IMR-90 (cell line): ENCODE results near the gene TPT1. TPM values are rescaled to one million over a fixed set of nuclear protein-coding genes. Genes with fewer than 3 reads are reported as not detected.
A peak's percentile ranks its signal among the peaks of the same experiment; 100 is the strongest.

Experiments
- ATAC-seq: fragments of 200-7000 bp; cut with Tn5 transposase; 2 replicates; pipeline ENCODE4 v1.9.1; 2020; ENCODE audit warnings: low read depth, mild to moderate bottlenecking, moderate library complexity
- BruUV-seq: library from RNA; stranded (reverse); fragments of 400-500 nt; replicated peaks from 2 replicates; lab custom pipeline; 2021; lab: Mats Ljungman, UMichigan
- CTCF ChIA-PET: fragments of 300-600 bp; formaldehyde crosslinking; extraction: SDS; loops from one replicate; lab custom pipeline; 2021; ENCODE audit warnings: antibody characterized with exemption; lab: Yijun Ruan, JAX
- POLR2A ChIA-PET: fragments of 300-600 bp; sonication (Branson Sonifier 250); formaldehyde crosslinking; loops from one replicate; lab custom pipeline; 2022; ENCODE audit warnings: antibody characterized with exemption; ENCODE audit not compliant: unreplicated experiment; lab: Charles Lee
- DNase-seq: peaks from one replicate; pipeline ENCODE4 v3.0.0; 2013
- H2AFZ ChIP-seq: replicated peaks from 2 replicates; pipeline ENCODE3; 2013; ENCODE audit warnings: low read length, mild to moderate bottlenecking; ENCODE audit not compliant: poor library complexity
- H2AK5ac ChIP-seq: 2 replicates; pipeline ENCODE4 v1.6.1; 2013; ENCODE audit warnings: low read depth, low read length, inconsistent platforms
- H2AK9ac ChIP-seq: replicated peaks from 2 replicates; pipeline ENCODE3; 2013; ENCODE audit warnings: mild to moderate bottlenecking, low read depth, low read length, moderate library complexity; ENCODE audit not compliant: poor library complexity
- H2BK120ac ChIP-seq: 2 replicates; pipeline ENCODE4 v1.6.1; 2013; ENCODE audit warnings: low read depth, low read length, inconsistent platforms
- H2BK15ac ChIP-seq: 3 replicates; pipeline ENCODE4 v1.6.1; 2013; ENCODE audit warnings: low read depth, low read length, inconsistent platforms
- H2BK20ac ChIP-seq: 2 replicates; pipeline ENCODE4 v1.6.1; 2013; ENCODE audit warnings: low read depth, mild to moderate bottlenecking, inconsistent platforms, low read length, moderate library complexity
- H2BK5ac ChIP-seq: 2 replicates; pipeline ENCODE4 v1.6.1; 2013; ENCODE audit warnings: mild to moderate bottlenecking, low read depth, low read length, inconsistent platforms; ENCODE audit not compliant: poor library complexity, severe bottlenecking
- H3K14ac ChIP-seq: replicated peaks from 2 replicates; pipeline ENCODE4 v1.6.1; 2013; ENCODE audit warnings: low read depth, low read length, inconsistent platforms
- H3K18ac ChIP-seq: 2 replicates; pipeline ENCODE4 v1.6.1; 2013; ENCODE audit warnings: low read depth, low read length, control low read depth
- H3K23ac ChIP-seq: 2 replicates; pipeline ENCODE4 v1.6.1; 2013; ENCODE audit warnings: low read depth, low read length, inconsistent platforms
- H3K27ac ChIP-seq: 2 replicates; pipeline ENCODE4 v1.5.1; 2013; ENCODE audit warnings: mild to moderate bottlenecking, control low read depth, low read length; ENCODE audit not compliant: insufficient read depth
- H3K27me3 ChIP-seq: 2 replicates; pipeline ENCODE4 v1.6.1; 2013; ENCODE audit warnings: low read length; ENCODE audit not compliant: control insufficient read depth, insufficient read depth
- H3K36me3 ChIP-seq: 2 replicates; pipeline ENCODE4 v1.6.1; 2013; ENCODE audit warnings: low read length, mixed read lengths; ENCODE audit not compliant: control insufficient read depth, insufficient read depth
- H3K4ac ChIP-seq: 2 replicates; pipeline ENCODE4 v1.6.1; 2013; ENCODE audit warnings: low read depth, low read length, inconsistent platforms
- H3K4me1 ChIP-seq: 2 replicates; pipeline ENCODE4 v1.6.1; 2013; ENCODE audit warnings: low read length, mixed read lengths; ENCODE audit not compliant: control insufficient read depth, insufficient read depth
- H3K4me2 ChIP-seq: 2 replicates; pipeline ENCODE4 v1.6.1; 2013; ENCODE audit warnings: low read depth, mild to moderate bottlenecking, control low read depth, low read length, moderate library complexity
- H3K4me3 ChIP-seq: 2 replicates; pipeline ENCODE4 v1.5.1; 2013; ENCODE audit warnings: low read depth, mild to moderate bottlenecking, control low read depth, low read length, moderate library complexity; ENCODE audit not compliant: insufficient read depth
- H3K56ac ChIP-seq: 2 replicates; pipeline ENCODE4 v1.6.1; 2013; ENCODE audit warnings: low read length, inconsistent platforms; ENCODE audit not compliant: insufficient read depth; ENCODE audit errors: extremely low read depth
- H3K79me1 ChIP-seq, 2 experiments: 2 replicates each; pipeline ENCODE4 v1.6.1; 2013; ENCODE audit warnings: low read length in 2 of 2, inconsistent platforms in 1 of 2, low read depth in 1 of 2
- H3K9ac ChIP-seq: 2 replicates; pipeline ENCODE4 v1.6.1; 2013; ENCODE audit warnings: low read depth, low read length, control low read depth
- H3K9me1 ChIP-seq: 2 replicates; pipeline ENCODE4 v1.6.1; 2013; ENCODE audit warnings: low read length, inconsistent platforms; ENCODE audit not compliant: insufficient read depth
- H3K9me3 ChIP-seq: 2 replicates; pipeline ENCODE4 v1.6.1; 2013; ENCODE audit warnings: low read length; ENCODE audit not compliant: control insufficient read depth, insufficient read depth
- H4K20me1 ChIP-seq: 2 replicates; pipeline ENCODE4 v1.6.1; 2013; ENCODE audit warnings: low read length, inconsistent platforms; ENCODE audit not compliant: insufficient read depth
- H4K5ac ChIP-seq: 2 replicates; pipeline ENCODE4 v1.6.1; 2013; ENCODE audit warnings: mild to moderate bottlenecking, low read depth, low read length, control low read depth
- H4K8ac ChIP-seq, 2 experiments: 2 replicates each; pipeline ENCODE4 v1.6.1; 2013; ENCODE audit warnings: low read depth in 2 of 2, low read length in 2 of 2, control low read depth in 1 of 2, inconsistent platforms in 1 of 2
- H4K91ac ChIP-seq: 2 replicates; pipeline ENCODE4 v1.6.1; 2013; ENCODE audit warnings: low read depth, low read length, inconsistent platforms; ENCODE audit not compliant: insufficient read depth
- CEBPB ChIP-seq: IDR thresholded peaks from 2 replicates; pipeline ENCODE4 v1.6.1; 2012; ENCODE audit warnings: low read depth, low read length, improper control_type of control experiment
- FOS ChIP-seq: fragments of 150-350 bp; IDR thresholded peaks from 2 replicates; pipeline ENCODE4 v1.6.1; 2016; ENCODE audit warnings: low read depth, low read length
- POLR2A ChIP-seq: IDR thresholded peaks from 2 replicates; pipeline ENCODE4 v1.6.1; 2012; ENCODE audit warnings: mild to moderate bottlenecking, low read depth, low read length
- RAD21 ChIP-seq: IDR thresholded peaks from 2 replicates; pipeline ENCODE4 v1.6.1; 2012; ENCODE audit warnings: low read length, improper control_type of control experiment
- WGBS, 2 experiments: methylation state at CpG; one replicate each; pipeline versions ENCODE4 v1.1.5 to v1.1.7; 2013; ENCODE audit warnings: missing lambda C conversion rate in 2 of 2; ENCODE audit not compliant: insufficient read length in 1 of 2; ENCODE audit errors: extremely low coverage in 2 of 2; 5-methylcytosine and 5-hydroxymethylcytosine counted together
- dilution Hi-C: fragments of 300-500 bp; cut with HindIII; formaldehyde crosslinking; loops from one replicate; pipeline ENCODE4 v1.14.3; 2018; ENCODE audit warnings: low sequenced_read_pairs; ENCODE audit not compliant: unreplicated experiment
- in situ Hi-C: fragments of 300-500 bp; cut with MboI; formaldehyde crosslinking; loops from 3 replicates; pipeline ENCODE4 v1.14.3; 2019; ENCODE audit warnings: low sequenced_read_pairs, inconsistent platforms, mixed read lengths
- intact Hi-C: fragments of 100-400 bp; cut with micrococcal nuclease; formaldehyde crosslinking; loops from 2 replicates; pipeline ENCODE4 v1.10.0; 2022
- polyA plus RNA-seq, 3 experiments: library from polyadenylated mRNA; depleted of rRNA; stranded (reverse); fragments of >200 nt; gene quantifications; 2 replicates each; pipeline ENCODE4 v1.2.3, GENCODE V29; 2012; ENCODE audit warnings: low replicate concordance in 1 of 3
- total RNA-seq: library from RNA; depleted of rRNA; stranded (reverse); fragments of >200 nt; gene quantifications from 2 replicates; pipeline ENCODE4 v1.2.3, GENCODE V29; 2012

TPT1 gene
- total and polyA plus RNA-seq, 2 of the 4 experiments (the other 2 are of a cell fraction) = 1,663 to 2,665 TPM

GRCh38 chr13:45332036-45332830 is 8.8 kb downstream of the TPT1 start:
- Histone ChIP-seq H2AK5ac (0 out of 2 replicates have a peak overlapping the region, but pooled peaks have one; percentile 40), H3K23ac (no peak overlapping the region), H3K36me3 (peaks cover 21% of the 10 kb centered on the region), H4K20me1 (peaks cover 66% of the 10 kb centered on the region), H2BK5ac (peak overlapping the region; percentile 49), H4K91ac (no peak overlapping the region), H3K27ac (peak overlapping the region; percentile 68; the same call in 1 of the 2 replicates), H3K18ac (no peak overlapping the region), H3K4me3 (no peak overlapping the region), H3K4ac (no peak overlapping the region), H2BK20ac (no peak overlapping the region), H2AK9ac (no peak overlapping the region), H3K9me3 (no peaks in the 10 kb centered on the region), H4K5ac (no peak overlapping the region), H3K27me3 (no peaks in the 10 kb centered on the region), H3K9ac (no peak overlapping the region), H3K14ac (no peak overlapping the region), H3K4me2 (no peak overlapping the region), H2BK15ac (no peak overlapping the region), H3K9me1 (peaks cover 25% of the 10 kb centered on the region), H4K8ac (no peak overlapping the region), H3K56ac (no peak overlapping the region), H3K4me1 (peaks cover 11% of the 10 kb centered on the region), H3K79me1 (peaks cover 17 to 60% of the 10 kb centered on the region in 2 experiments; a peak in 3 of 4 replicates), H2BK120ac (no peak overlapping the region), H2AFZ (no peak overlapping the region)
- intact Hi-C loops = no loop called here
- POLR2A ChIA-PET = interaction anchor here (0.5 to 0.6 kb wide), 3 partner anchors 20 to 619 kb away, joined by 3 read pairs; no protein-coding TSS in a partner anchor
- no TSS peak for BruUV-seq
- peak; percentile 33 for ATAC-seq
- dilution Hi-C loops = no loop called here
- TF ChIP-seq RAD21 = no peak
- TF ChIP-seq CEBPB = peak; percentile 75
- peak; percentile 43; the same call in 1 of the 2 replicates for TF ChIP-seq FOS
- peak; percentile 55 for TF ChIP-seq POLR2A
- in situ Hi-C loops = no loop called here
- CTCF ChIA-PET = interaction anchor here (1.0 kb wide), 1 partner anchor 39 kb away, joined by 3 read pairs; no protein-coding TSS in a partner anchor
- WGBS, 2 experiments = no CpG with 5 or more reads among the region's 2 CpGs
- peak; percentile 88 for DNase-seq
